Gastrocnemius medialis (tissue), 4 donors: ENCODE data around the gene ACTL10.
"Not testable (repeated sequence)": the region's sequence is repeated elsewhere in the genome, so short reads cannot be mapped to it uniquely, and the experiment has no call there.

Experiments
- CTCF ChIP-seq, 5 experiments: fragments of 450-650 bp in 3 of 5; fragments of 200-600 bp in 2 of 5; sonication (generic) in 2 of 5; IDR thresholded peaks in 4 of 5; conservative IDR thresholded peaks in 1 of 5; 1 replicate in 4 of 5; 2 replicates in 1 of 5; pipeline ENCODE4 v1.5.1; 2016 to 2019; ENCODE audit warnings: antibody characterized with exemption in 5 of 5, mild to moderate bottlenecking in 3 of 5, moderate library complexity in 3 of 5
- POLR2A ChIP-seq, 2 donors: fragments of 450-650 bp; IDR thresholded peaks; one replicate each; pipeline ENCODE4 v1.6.1; 2017; ENCODE audit warnings: antibody characterized with exemption in 2 of 2, mild to moderate bottlenecking in 2 of 2, moderate library complexity in 2 of 2

GRCh38 chr20:33646959-33647602 lies 19.7 kb upstream of the ACTL10 start:
- TF ChIP-seq POLR2A (IDR thresholded peaks at IDR 0.05); CTCF (IDR thresholded peaks at IDR 0.05 in 4 of 5, conservative IDR thresholded peaks at IDR 0.05 in 1 of 5): not testable (repeated sequence)
